ENCODE results near the gene PFDN5. TPM values are rescaled to one million over a fixed set of nuclear protein-coding genes. Genes with fewer than 3 reads are reported as not detected.

Gene PFDN5
- total RNA-seq, 4 donors from 2014 or later = 656 to 1,200 (median 763) TPM

- H3K4me3 ChIP-seq (replicated peaks in 1 of 3) = no peak overlapping the region
- TF ChIP-seq POLR2A (IDR thresholded peaks at IDR 0.05) (no peak), CTCF (IDR thresholded peaks at IDR 0.05) (no peak)
- intact Hi-C loops (cut with DNase I) = no loop called here
- H3K4me1 ChIP-seq = peaks cover 0 to 3% of the 10 kb centered on the region in 2 donors
- no peak overlapping the region for H3K27ac ChIP-seq
- 90 to 98% methylated on average over 5 of the region's 5 CpGs for whole genome bisulfite sequencing, 2 donors
- no peak for DNase-seq
- no peaks in the 10 kb centered on the region for H3K9me3 ChIP-seq
- no peaks in the 10 kb centered on the region for H3K36me3 ChIP-seq
- H3K27me3 ChIP-seq = no peaks in the 10 kb centered on the region
Observed at GRCh38 chr12:53274445-53274844, 20.9 kb upstream of the PFDN5 start.

DNA sequence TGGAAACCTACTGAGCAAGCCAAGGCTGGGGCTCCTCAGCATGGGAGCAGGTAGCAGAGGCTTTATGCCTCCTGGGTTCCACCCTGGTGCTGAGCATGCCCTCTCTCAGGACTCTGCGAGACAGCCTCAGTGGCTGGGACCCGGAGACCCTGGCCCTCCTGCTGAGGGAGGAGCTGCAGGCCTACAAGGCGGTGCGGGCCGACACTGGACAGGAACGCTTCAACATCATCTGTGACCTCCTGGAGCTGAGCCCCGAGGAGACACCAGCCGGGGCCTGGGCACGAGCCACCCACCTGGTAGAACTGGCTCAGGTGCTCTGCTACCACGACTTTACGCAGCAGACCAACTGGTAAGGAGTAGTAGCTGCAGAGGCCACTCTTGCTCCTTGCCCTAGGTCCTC is 18.8 kb upstream of the PFDN5 start:
- no peak for TF ChIP-seq CTCF (IDR thresholded peaks at IDR 0.05)
- no peaks in the 10 kb centered on the region for H3K36me3 ChIP-seq
- no peaks in the 10 kb centered on the region for H3K27me3 ChIP-seq
- H3K9me3 ChIP-seq = no peaks in the 10 kb centered on the region
- intact Hi-C loops (cut with DNase I) = no loop called here
- H3K4me3 ChIP-seq (replicated peaks in 1 of 3) = no peak overlapping the region
- WGBS, 2 donors = 97 to 100% methylated on average over 4 to 11 of the region's 11 CpGs
- H3K4me1 ChIP-seq = peaks cover 0 to 7% of the 10 kb centered on the region in 2 donors
- no peak overlapping the region for H3K27ac ChIP-seq
- no peak for DNase-seq

DNA sequence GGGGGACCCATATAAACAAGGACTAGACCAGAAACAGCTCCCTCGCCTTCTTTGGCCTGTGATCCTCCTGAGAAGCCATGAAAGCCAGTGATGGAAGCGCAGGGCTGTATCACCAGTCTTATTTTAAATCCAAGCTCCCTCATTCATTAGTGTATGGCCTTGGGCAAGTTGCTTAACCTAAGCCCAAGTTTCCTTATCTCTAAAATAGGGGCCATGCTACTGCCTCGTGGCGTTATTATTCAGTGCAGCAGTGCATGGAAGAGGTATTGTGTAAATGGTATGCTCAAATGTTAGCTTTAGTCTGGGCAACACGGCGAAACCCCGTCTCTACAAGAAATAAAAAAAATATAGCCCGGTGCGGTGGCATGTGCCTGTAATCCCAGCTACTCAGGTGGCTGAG is 17.4 kb upstream of the PFDN5 start:
- H3K36me3 ChIP-seq = no peaks in the 10 kb centered on the region
- no peak for TF ChIP-seq CTCF (IDR thresholded peaks at IDR 0.05)
- TF ChIP-seq POLR2A (IDR thresholded peaks at IDR 0.05) = no peak
- WGBS, 2 donors = 90 to 94% methylated on average over 8 to 9 of the region's 9 CpGs
- peaks cover 0 to 7% of the 10 kb centered on the region in 2 donors for H3K4me1 ChIP-seq
- no peak overlapping the region for H3K27ac ChIP-seq
- no peaks in the 10 kb centered on the region for H3K27me3 ChIP-seq
- intact Hi-C loops (cut with DNase I) = no loop called here
- DNase-seq = no peak
- no peaks in the 10 kb centered on the region for H3K9me3 ChIP-seq
- H3K4me3 ChIP-seq (replicated peaks in 1 of 3) = no peak overlapping the region

DNA sequence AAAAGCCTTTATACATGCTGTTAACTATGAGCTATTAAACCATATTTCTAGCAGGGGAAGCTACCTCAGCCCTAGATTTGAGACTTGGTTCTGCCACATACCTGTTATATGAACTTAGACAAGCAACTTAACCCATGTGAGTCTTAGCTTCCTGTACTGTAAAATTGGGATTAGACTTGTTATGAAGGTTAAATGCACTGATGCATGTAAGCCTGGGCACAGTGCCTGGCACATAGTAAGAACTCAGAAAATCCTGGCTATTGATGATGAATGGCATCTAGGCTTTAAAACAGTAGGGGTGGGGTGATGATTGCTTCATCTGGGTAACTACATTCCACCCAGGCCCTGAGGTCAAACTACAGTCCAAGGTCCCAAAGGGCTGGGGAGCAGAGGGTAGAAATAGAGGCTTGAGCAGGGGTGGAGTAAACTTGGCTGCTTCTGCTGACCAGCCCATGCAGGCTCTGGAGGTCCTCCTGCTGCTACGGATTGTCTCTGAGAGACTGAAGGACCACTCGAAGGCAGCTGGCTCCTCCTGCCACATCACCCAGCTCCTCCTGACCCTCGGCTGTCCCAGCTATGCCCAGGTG is 16.0 kb upstream of the PFDN5 start:
- no peaks in the 10 kb centered on the region for H3K9me3 ChIP-seq
- no peaks in the 10 kb centered on the region for H3K36me3 ChIP-seq
- intact Hi-C loops (cut with DNase I) = no loop called here
- no peak for DNase-seq
- TF ChIP-seq CTCF (IDR thresholded peaks at IDR 0.05) (no peak), POLR2A (IDR thresholded peaks at IDR 0.05) (no peak)
- 51 to 92% methylated on average over 2 to 3 of the region's 3 CpGs for WGBS, 2 donors
- no peaks in the 10 kb centered on the region for H3K27me3 ChIP-seq
- H3K27ac ChIP-seq = no peak overlapping the region
- peaks cover 0 to 7% of the 10 kb centered on the region in 2 donors for H3K4me1 ChIP-seq
- no peak overlapping the region for H3K4me3 ChIP-seq (replicated peaks in 1 of 3)

DNA sequence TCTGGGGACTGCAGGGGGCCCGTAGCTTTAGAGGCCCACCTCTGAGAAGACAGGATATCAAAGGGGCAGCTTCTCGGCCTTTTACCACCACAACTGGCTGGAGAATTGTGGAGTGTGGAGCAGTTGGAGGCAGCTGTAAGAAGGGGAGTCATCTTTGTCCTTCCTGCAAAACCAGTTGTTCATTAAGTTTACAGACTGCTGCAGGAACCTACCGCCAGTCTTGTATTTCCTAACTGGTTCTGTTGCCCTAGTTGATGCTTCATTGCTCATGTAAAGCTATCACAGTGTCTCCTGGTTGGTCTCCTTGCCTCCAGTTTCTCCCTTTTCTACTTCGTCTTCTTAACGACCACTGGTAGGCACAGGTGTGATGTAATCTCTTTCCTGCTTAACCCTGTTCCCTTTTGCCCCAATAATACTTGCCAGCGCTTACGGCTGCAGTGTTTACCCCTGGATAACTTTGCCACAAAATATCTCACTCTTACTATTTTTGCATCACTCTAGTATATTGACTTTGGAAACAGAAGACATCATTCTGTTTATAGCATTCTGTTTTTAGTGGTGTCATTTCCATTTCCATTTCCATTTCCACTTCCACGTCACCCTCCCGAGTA is 15.3 kb upstream of the PFDN5 start:
- DNase-seq = no peak
- no peaks in the 10 kb centered on the region for H3K27me3 ChIP-seq
- TF ChIP-seq CTCF (IDR thresholded peaks at IDR 0.05) (no peak), POLR2A (IDR thresholded peaks at IDR 0.05) (no peak)
- H3K36me3 ChIP-seq = no peaks in the 10 kb centered on the region
- H3K27ac ChIP-seq = no peak overlapping the region
- 84 to 85% methylated on average over 9 of the region's 9 CpGs for WGBS, 2 donors
- no peaks in the 10 kb centered on the region for H3K9me3 ChIP-seq
- intact Hi-C loops (cut with DNase I) = no loop called here
- peaks cover 0 to 7% of the 10 kb centered on the region in 2 donors for H3K4me1 ChIP-seq
- H3K4me3 ChIP-seq (replicated peaks in 1 of 3) = no peak overlapping the region
